ENCODE measurements around the gene CACNA2D3.

- TF ChIP-seq POLR2AphosphoS5 (IDR thresholded peaks at IDR 0.05; ENCODE audit: borderline replicate concordance, low read depth, low read length) (no peak), EZH2 (IDR thresholded peaks at IDR 0.05) (no peak)
Measured at GRCh38 chr3:54986294-54986693, 863.9 kb downstream of the CACNA2D3 start.
